Heart left ventricle (tissue), 13 donors: ENCODE measurements around the gene PDE3A.
"Not testable (repeated sequence)": the region's sequence is repeated elsewhere in the genome, so short reads cannot be mapped to it uniquely, and the experiment has no call there.

Experiments used
- POLR2A ChIP-seq, 2 donors: fragments of 450-650 bp; IDR thresholded peaks; one replicate each; pipeline ENCODE4 v1.6.1; 2017; ENCODE audit warnings: antibody characterized with exemption in 2 of 2, mild to moderate bottlenecking in 2 of 2, moderate library complexity in 2 of 2
- TF ChIP-seq, protein P1 (sequence below), 12 donors: fragments of 200-600 bp; sonication (generic) in 4 of 12; IDR thresholded peaks; one replicate each; pipeline versions ENCODE4 v1.5.0 to v1.8.0; 2018 to 2022; ENCODE audit warnings: antibody characterized with exemption in 12 of 12, mild to moderate bottlenecking in 5 of 12
- donor health status: ischemic (EF 13 %, LVEDD 7.1; RV severe dilation, severe dysfunction).
- donor health status: DM: no; HTN: yes; CAD: no.
- donor health status: DM: no; HTN: no; CAD: no.
- donor health status: ischemic (EF 25% LVEDD 6.9; RV normal size, moderate dysfunction).
- donor health status: ischemic (EF 25% LVEDD 5.7; RV mildly dilated, moderate dysfunction).
- donor health status: ischemic (EF 35%, LVEDD 5.7; RV mildly dilated, moderate dysfunction).
- donor health status: nonischemic (EF 11% LVEDD 7.7; RV severe dilation, severe dysfunction).
- donor health status: DM: yes; HTN: yes; CAD: no.
- donor health status: PGD.
- donor health status: ischemic (EF 29% LVEDD 5.4; RV normal size, mild dysfunction).
- donor health status: nonischemic (EF 23%, LVEDD 6.1; RV moderate dilation, normal function).

DNA sequence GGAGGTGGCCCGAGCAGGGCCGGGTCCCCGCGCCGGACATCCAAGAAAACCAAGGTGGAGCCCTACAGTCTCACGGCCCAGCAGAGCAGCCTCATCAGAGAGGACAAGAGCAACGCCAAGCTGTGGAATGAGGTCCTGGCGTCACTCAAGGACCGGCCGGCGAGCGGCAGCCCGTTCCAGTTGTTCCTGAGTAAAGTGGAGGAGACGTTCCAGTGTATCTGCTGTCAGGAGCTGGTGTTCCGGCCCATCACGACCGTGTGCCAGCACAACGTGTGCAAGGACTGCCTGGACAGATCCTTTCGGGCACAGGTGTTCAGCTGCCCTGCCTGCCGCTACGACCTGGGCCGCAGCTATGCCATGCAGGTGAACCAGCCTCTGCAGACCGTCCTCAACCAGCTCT lies 184.2 kb downstream of the PDE3A start:
- TF ChIP-seq, protein P1, sequence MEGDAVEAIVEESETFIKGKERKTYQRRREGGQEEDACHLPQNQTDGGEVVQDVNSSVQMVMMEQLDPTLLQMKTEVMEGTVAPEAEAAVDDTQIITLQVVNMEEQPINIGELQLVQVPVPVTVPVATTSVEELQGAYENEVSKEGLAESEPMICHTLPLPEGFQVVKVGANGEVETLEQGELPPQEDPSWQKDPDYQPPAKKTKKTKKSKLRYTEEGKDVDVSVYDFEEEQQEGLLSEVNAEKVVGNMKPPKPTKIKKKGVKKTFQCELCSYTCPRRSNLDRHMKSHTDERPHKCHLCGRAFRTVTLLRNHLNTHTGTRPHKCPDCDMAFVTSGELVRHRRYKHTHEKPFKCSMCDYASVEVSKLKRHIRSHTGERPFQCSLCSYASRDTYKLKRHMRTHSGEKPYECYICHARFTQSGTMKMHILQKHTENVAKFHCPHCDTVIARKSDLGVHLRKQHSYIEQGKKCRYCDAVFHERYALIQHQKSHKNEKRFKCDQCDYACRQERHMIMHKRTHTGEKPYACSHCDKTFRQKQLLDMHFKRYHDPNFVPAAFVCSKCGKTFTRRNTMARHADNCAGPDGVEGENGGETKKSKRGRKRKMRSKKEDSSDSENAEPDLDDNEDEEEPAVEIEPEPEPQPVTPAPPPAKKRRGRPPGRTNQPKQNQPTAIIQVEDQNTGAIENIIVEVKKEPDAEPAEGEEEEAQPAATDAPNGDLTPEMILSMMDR (IDR thresholded peaks at IDR 0.05) = not testable (repeated sequence)
- TF ChIP-seq POLR2A (IDR thresholded peaks at IDR 0.05) = not testable (repeated sequence)
